ENCODE measurements around the gene ZNF366. TPM values are rescaled to one million over a fixed set of nuclear protein-coding genes. Genes with fewer than 3 reads are reported as not detected.

The ZNF366 gene
- total RNA-seq, 2 donors from 2014 or later: under 0.01 to 1.8 TPM

DNA sequence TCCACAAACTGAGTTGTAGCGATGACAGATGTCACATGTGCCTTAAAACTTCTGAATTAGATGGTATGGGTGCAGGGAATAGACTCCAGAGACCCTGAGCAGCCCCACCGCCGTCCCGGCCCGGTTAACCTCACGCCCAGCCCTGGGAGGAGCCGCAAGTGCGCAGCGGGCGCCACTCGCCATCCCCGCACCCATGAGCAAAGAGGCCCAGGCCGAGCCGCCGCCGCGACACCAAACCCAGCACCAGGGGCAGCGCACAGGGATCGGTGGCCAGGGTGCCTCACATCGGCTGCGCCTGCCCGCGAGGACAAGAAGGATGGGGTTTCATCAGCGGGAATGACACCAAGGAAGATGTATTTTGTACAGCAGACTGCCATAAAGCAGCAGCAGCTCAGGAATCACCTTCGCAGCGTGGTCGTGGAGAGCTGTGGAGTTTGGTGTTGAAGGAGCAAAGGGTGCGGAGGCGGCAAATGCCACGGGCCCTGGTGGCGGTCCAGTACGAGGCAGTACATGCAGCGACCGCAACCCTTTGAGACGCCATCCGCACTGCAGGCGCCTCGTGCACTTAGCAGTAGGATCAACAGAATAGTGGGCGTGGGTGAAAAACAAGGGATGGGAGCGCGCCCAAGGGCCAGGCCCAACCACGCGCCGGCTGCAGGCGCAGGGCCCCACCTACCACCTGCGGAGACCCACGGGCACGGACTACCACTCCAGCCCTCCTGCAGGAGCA, 89.7 kb downstream of the ZNF366 start:
- no peaks in the 10 kb centered on the region for H3K27me3 ChIP-seq
- no peak overlapping the region for H3K4me3 ChIP-seq
- no peak overlapping the region for H3K27ac ChIP-seq
- 74 to 92% methylated on average over 29 to 48 of the region's 48 CpGs for WGBS, 2 donors
- H3K36me3 ChIP-seq (replicated peaks in 1 of 2; ENCODE audit: insufficient read depth in 1 of 2, low read depth in 2 of 2): no peaks in the 10 kb centered on the region
- DNase-seq (no peak), ATAC-seq (no peak)
- H3K9me3 ChIP-seq: no peaks in the 10 kb centered on the region
- intact Hi-C loops (cut with DNase I): no loop called here
- H3K4me1 ChIP-seq: no peaks in the 10 kb centered on the region
- TF ChIP-seq POLR2A (IDR thresholded peaks at IDR 0.05): no peak
- TF ChIP-seq, protein P1, sequence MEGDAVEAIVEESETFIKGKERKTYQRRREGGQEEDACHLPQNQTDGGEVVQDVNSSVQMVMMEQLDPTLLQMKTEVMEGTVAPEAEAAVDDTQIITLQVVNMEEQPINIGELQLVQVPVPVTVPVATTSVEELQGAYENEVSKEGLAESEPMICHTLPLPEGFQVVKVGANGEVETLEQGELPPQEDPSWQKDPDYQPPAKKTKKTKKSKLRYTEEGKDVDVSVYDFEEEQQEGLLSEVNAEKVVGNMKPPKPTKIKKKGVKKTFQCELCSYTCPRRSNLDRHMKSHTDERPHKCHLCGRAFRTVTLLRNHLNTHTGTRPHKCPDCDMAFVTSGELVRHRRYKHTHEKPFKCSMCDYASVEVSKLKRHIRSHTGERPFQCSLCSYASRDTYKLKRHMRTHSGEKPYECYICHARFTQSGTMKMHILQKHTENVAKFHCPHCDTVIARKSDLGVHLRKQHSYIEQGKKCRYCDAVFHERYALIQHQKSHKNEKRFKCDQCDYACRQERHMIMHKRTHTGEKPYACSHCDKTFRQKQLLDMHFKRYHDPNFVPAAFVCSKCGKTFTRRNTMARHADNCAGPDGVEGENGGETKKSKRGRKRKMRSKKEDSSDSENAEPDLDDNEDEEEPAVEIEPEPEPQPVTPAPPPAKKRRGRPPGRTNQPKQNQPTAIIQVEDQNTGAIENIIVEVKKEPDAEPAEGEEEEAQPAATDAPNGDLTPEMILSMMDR (IDR thresholded peaks at IDR 0.05): no peak

- WGBS, 2 donors: 90% methylated on average over 5 of the region's 5 CpGs
- no peaks in the 10 kb centered on the region for H3K9me3 ChIP-seq
- intact Hi-C loops (cut with DNase I): no loop called here
- H3K36me3 ChIP-seq (replicated peaks in 1 of 2; ENCODE audit: insufficient read depth in 1 of 2, low read depth in 2 of 2): no peaks in the 10 kb centered on the region
- no peak overlapping the region for H3K27ac ChIP-seq
- TF ChIP-seq POLR2A (IDR thresholded peaks at IDR 0.05): no peak
- TF ChIP-seq, protein P1 (IDR thresholded peaks at IDR 0.05): no peak
- ATAC-seq (no peak), DNase-seq (no peak)
- no peaks in the 10 kb centered on the region for H3K27me3 ChIP-seq
- H3K4me1 ChIP-seq: no peaks in the 10 kb centered on the region
- no peak overlapping the region for H3K4me3 ChIP-seq
Measured at GRCh38 chr5:72415616-72416325, 91.4 kb downstream of the ZNF366 start.

DNA sequence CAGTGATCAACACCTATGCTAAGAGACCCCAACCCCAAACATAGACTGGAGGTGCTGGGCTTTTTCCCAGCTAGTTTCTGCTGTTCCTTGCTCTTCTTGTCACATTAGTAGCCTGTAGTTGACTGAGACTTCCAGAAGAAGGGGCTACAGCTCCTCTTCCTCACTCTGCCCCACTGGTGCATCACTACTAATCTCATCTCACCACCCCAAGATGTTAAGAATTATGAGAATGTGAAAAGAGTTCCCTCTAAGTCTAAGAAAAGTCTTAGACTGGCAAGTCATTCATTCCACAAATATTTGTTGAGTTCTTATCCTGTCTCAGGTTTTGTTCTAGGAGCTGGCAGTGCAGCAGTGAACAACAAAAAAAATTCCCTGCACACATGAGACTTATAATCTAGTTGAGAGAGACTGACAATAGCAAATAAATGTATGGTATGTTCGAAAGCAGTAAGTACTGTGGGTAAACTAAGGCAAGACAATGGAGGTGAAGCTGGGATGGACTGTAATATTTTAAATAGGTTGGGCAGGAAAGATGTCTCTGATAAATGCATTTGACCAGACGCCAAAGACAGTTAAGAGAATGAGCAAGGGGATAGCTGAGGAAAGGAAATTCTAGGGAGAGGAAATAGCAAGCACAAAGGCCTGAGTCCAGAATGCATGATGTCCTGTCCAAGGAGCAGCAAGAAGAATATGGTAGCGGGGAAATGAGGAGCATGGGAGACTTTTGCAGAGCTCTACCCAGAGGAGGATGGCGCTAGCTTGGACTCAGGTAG, 94.7 kb downstream of the ZNF366 start:
- no peaks in the 10 kb centered on the region for H3K27me3 ChIP-seq
- ATAC-seq (no peak), DNase-seq (no peak)
- no peak overlapping the region for H3K27ac ChIP-seq
- intact Hi-C loops (cut with DNase I): no loop called here
- H3K36me3 ChIP-seq (replicated peaks in 1 of 2; ENCODE audit: insufficient read depth in 1 of 2, low read depth in 2 of 2): no peaks in the 10 kb centered on the region
- no peaks in the 10 kb centered on the region for H3K4me1 ChIP-seq
- H3K4me3 ChIP-seq: no peak overlapping the region
- TF ChIP-seq, protein P1 (IDR thresholded peaks at IDR 0.05): no peak
- no peak for TF ChIP-seq POLR2A (IDR thresholded peaks at IDR 0.05)
- no peaks in the 10 kb centered on the region for H3K9me3 ChIP-seq
- 76 to 87% methylated on average over 4 of the region's 4 CpGs for WGBS, 2 donors

- 67 to 77% methylated on average over 4 of the region's 4 CpGs for WGBS, 2 donors
- Histone ChIP-seq H3K4me3 (no peak overlapping the region), H3K9me3 (no peaks in the 10 kb centered on the region), H3K4me1 (no peaks in the 10 kb centered on the region), H3K27me3 (no peaks in the 10 kb centered on the region), H3K27ac (no peak overlapping the region), H3K36me3 (replicated peaks in 1 of 2; ENCODE audit: insufficient read depth in 1 of 2, low read depth in 2 of 2) (no peaks in the 10 kb centered on the region)
- intact Hi-C loops (cut with DNase I): no loop called here
- TF ChIP-seq POLR2A (IDR thresholded peaks at IDR 0.05): no peak
- TF ChIP-seq, protein P1 (IDR thresholded peaks at IDR 0.05): no peak
- DNase-seq (no peak), ATAC-seq (no peak)
Measured at GRCh38 chr5:72410688-72411295, 96.4 kb downstream of the ZNF366 start.
